K562 (cell line): ENCODE measurements around the gene SLC5A3. TPM values are rescaled to one million over a fixed set of nuclear protein-coding genes. Genes with fewer than 3 reads are reported as not detected.

Experiments
- ATAC-seq: fragments of 200-7000 bp; cut with Tn5 transposase; 3 replicates; pipeline ENCODE4 v1.9.1; 2020; ENCODE audit warnings: moderate library complexity
- BruUV-seq: library from RNA; stranded (reverse); fragments of 400-500 nt; replicated peaks from 2 replicates; lab custom pipeline; 2021; lab: Mats Ljungman, UMichigan
- CTCF ChIA-PET: fragments of 300-600 bp; formaldehyde crosslinking; extraction: SDS; loops from one replicate; lab custom pipeline; 2021; ENCODE audit warnings: low intra/inter-chr PET ratio; lab: Yijun Ruan, JAX
- POLR2A ChIA-PET: fragments of 300-600, 350-650 bp; sonication (Branson Sonifier 250); formaldehyde crosslinking; extraction: SDS; loops from one replicate; lab custom pipeline; 2021; ENCODE audit warnings: antibody characterized with exemption, inconsistent platforms; lab: Yijun Ruan, JAX
- DNase-seq, 4 experiments: peaks; one replicate each; pipeline versions ENCODE4 v3.0.0 to v3.0.0-alpha.2; 2011 to 2018; ENCODE audit warnings: low spot score in 3 of 4, mixed read lengths in 3 of 4; ENCODE audit errors: extremely low read depth in 1 of 4
- FAIRE-seq: peaks from 2 replicates; lab custom pipeline; 2011; peaks lifted over from hg19 to GRCh38; lab: Jason Lieb, UNC
- H2AFZ ChIP-seq: 2 replicates; pipeline ENCODE4 v1.6.0; 2011; ENCODE audit warnings: low read depth, low read length, control low read depth, inconsistent platforms
- H3K27ac ChIP-seq: fragments of 200-600 bp; 3 replicates; pipeline ENCODE4 v1.8.0; 2011; ENCODE audit warnings: low read depth, mild to moderate bottlenecking, control low read depth, inconsistent platforms, low read length, moderate library complexity, mixed read lengths; ENCODE audit errors: extremely low read depth
- H3K27me3 ChIP-seq, 2 experiments: fragments of 300-600 bp in 1 of 2; 2 replicates in 1 of 2; 3 replicates in 1 of 2; pipeline versions ENCODE4 v1.6.0 to v1.8.0; 2011; ENCODE audit warnings: inconsistent platforms in 2 of 2, low read length in 2 of 2, mild to moderate bottlenecking in 1 of 2, mixed read lengths in 1 of 2, moderate library complexity in 1 of 2; ENCODE audit not compliant: control insufficient read depth in 2 of 2, insufficient read depth in 2 of 2
- H3K36me3 ChIP-seq: fragments of 300-600 bp; 3 replicates; pipeline ENCODE4 v1.8.0; 2011; ENCODE audit warnings: mild to moderate bottlenecking, low read length, inconsistent platforms; ENCODE audit not compliant: control insufficient read depth, insufficient read depth
- H3K4me1 ChIP-seq, 2 experiments: fragments of 200-600 bp in 1 of 2; replicated peaks in 1 of 2; 2 replicates in 1 of 2; 3 replicates in 1 of 2; pipeline versions ENCODE4 v1.5.1 to v1.8.0; 2011; ENCODE audit warnings: inconsistent platforms in 2 of 2, low read length in 2 of 2, mild to moderate bottlenecking in 1 of 2, mixed read lengths in 1 of 2, moderate library complexity in 1 of 2; ENCODE audit not compliant: control insufficient read depth in 2 of 2, insufficient read depth in 2 of 2
- H3K4me2 ChIP-seq: 2 replicates; pipeline ENCODE4 v1.6.1; 2011; ENCODE audit warnings: low read length, control low read depth, inconsistent platforms, mixed read lengths; ENCODE audit not compliant: insufficient read depth
- H3K4me3 ChIP-seq: fragments of 200-600 bp; sonication (generic), shearing (Covaris generic); 2 replicates; pipeline ENCODE4 v1.5.1; 2016; ENCODE audit warnings: control low read depth, inconsistent platforms
- H3K79me2 ChIP-seq: fragments of 200-600 bp; 3 replicates; pipeline ENCODE4 v1.8.0; 2011; ENCODE audit warnings: low read length, inconsistent platforms; ENCODE audit not compliant: control insufficient read depth, insufficient read depth
- H3K9ac ChIP-seq, 2 experiments: 2 replicates each; pipeline versions ENCODE4 v1.6.0 to v1.6.1; 2011; ENCODE audit warnings: low read depth in 2 of 2, low read length in 2 of 2, control low read depth in 1 of 2, inconsistent platforms in 1 of 2, mild to moderate bottlenecking in 1 of 2, mixed read lengths in 1 of 2; ENCODE audit not compliant: insufficient read depth in 1 of 2
- H3K9me1 ChIP-seq: one replicate; pipeline ENCODE4 v1.6.0; 2011; ENCODE audit warnings: inconsistent platforms, mild to moderate bottlenecking, low read length, moderate library complexity; ENCODE audit not compliant: control insufficient read depth, insufficient read depth
- H3K9me3 ChIP-seq: replicated peaks from 2 replicates; pipeline ENCODE4 v1.5.1; 2011; ENCODE audit warnings: low read depth, low read length, inconsistent platforms; ENCODE audit not compliant: control insufficient read depth, insufficient read depth
- H4K20me1 ChIP-seq: replicated peaks from 2 replicates; pipeline ENCODE4 v1.6.1; 2011; ENCODE audit warnings: low read length, inconsistent platforms, mixed read lengths; ENCODE audit not compliant: control insufficient read depth, insufficient read depth
- CTCF ChIP-seq, 3 experiments: IDR thresholded peaks in 2 of 3; conservative IDR thresholded peaks in 1 of 3; 2 replicates each; pipeline ENCODE4 v1.5.1; 2011 to 2012; ENCODE audit warnings: low read length in 3 of 3, mild to moderate bottlenecking in 3 of 3, control low read depth in 2 of 3, improper control_type of control experiment in 1 of 3, inconsistent platforms in 1 of 3, low read depth in 1 of 3, mixed read lengths in 1 of 3, moderate library complexity in 1 of 3; ENCODE audit not compliant: insufficient read depth in 2 of 3
- E2F5 ChIP-seq: sonication (generic); formaldehyde crosslinking; IDR thresholded peaks from 2 replicates; pipeline ENCODE4 v1.8.0; 2022; ENCODE audit warnings: mild to moderate bottlenecking, missing genetic modification reagents
- MTA1 ChIP-seq: fragments of 450-650 bp; IDR thresholded peaks from 2 replicates; pipeline ENCODE4 v1.6.1; 2017; ENCODE audit warnings: borderline replicate concordance
- PPARD ChIP-seq: fragments of 250-450 bp; sonication (Bioruptor Pico); IDR thresholded peaks from 2 replicates; pipeline ENCODE4 v1.8.0; 2022; ENCODE audit warnings: inconsistent platforms, mild to moderate bottlenecking, moderate library complexity
- RAD21 ChIP-seq, 2 experiments: fragments of 250-450 bp in 1 of 2; fragments of 450-650 bp in 1 of 2; sonication (Bioruptor Pico) in 1 of 2; formaldehyde crosslinking in 1 of 2; IDR thresholded peaks in 1 of 2; conservative IDR thresholded peaks in 1 of 2; 2 replicates each; pipeline versions ENCODE4 v1.4.0 to v1.8.0; 2020 to 2022; ENCODE audit warnings: mild to moderate bottlenecking in 2 of 2, moderate library complexity in 1 of 2
- SAP30 ChIP-seq: fragments of 200-600 bp; sonication (generic); IDR thresholded peaks from 2 replicates; pipeline ENCODE4 v1.6.1; 2012; ENCODE audit warnings: borderline replicate concordance, low read depth, mild to moderate bottlenecking, moderate library complexity, low read length, control low read depth, inconsistent platforms; ENCODE audit not compliant: insufficient read depth, poor library complexity, severe bottlenecking
- TEAD4 ChIP-seq, 2 experiments: sonication (generic) in 1 of 2; formaldehyde crosslinking in 1 of 2; IDR thresholded peaks; 2 replicates each; pipeline versions ENCODE4 v1.6.1 to v1.8.0; 2012 to 2022; ENCODE audit warnings: borderline replicate concordance in 1 of 2, inconsistent platforms in 1 of 2, low read length in 1 of 2, mild to moderate bottlenecking in 1 of 2, missing genetic modification reagents in 1 of 2
- WGBS: fragments of 100-300 bp; shearing (Covaris generic); methylation state at CpG from one replicate; pipeline ENCODE4 v1.1.6; 2016; ENCODE audit warnings: low coverage, mixed read lengths; ENCODE audit not compliant: insufficient coverage; ENCODE audit errors: missing lambda C conversion rate; 5-methylcytosine and 5-hydroxymethylcytosine counted together
- in situ Hi-C: fragments of 300-500 bp; cut with MboI; formaldehyde crosslinking; loops from 4 replicates; pipeline ENCODE4 v1.15.0; 2018; ENCODE audit warnings: inconsistent platforms, mixed read lengths
- intact Hi-C: fragments of 100-400 bp; cut with micrococcal nuclease; formaldehyde crosslinking; loops from 2 replicates; pipeline ENCODE4 v1.14.2; 2022
- polyA plus RNA-seq, 8 experiments: library from polyadenylated mRNA; depleted of rRNA in 4 of 8; stranded (reverse) in 5 of 8; unstranded in 3 of 8; fragments of >200 nt; fragmentation: Nextera tagmentation in 2 of 8; fragmentation: Illumina TruSeq in 1 of 8; extraction: Ambion mirVana in 2 of 8; extraction: Trizol in 1 of 8; gene quantifications; 2 replicates each; pipeline versions ENCODE4 v1.2.1 to v1.2.3, GENCODE V29; 2011 to 2014; ENCODE audit warnings: inconsistent platforms in 1 of 8, missing spikeins in 1 of 8
- total RNA-seq, 7 experiments: library from RNA; depleted of rRNA in 6 of 7; stranded (reverse); fragments of >200 nt in 6 of 7; fragmentation: Illumina TruSeq in 2 of 7; extraction: Trizol in 2 of 7; gene quantifications; 2 replicates each; pipeline versions ENCODE4 v1.2.1 to v1.2.3, GENCODE V29; 2011 to 2021; ENCODE audit warnings: low replicate concordance in 1 of 7
- TF ChIP-seq, protein P1 (sequence below): sonication (generic); formaldehyde crosslinking; IDR thresholded peaks from 2 replicates; pipeline ENCODE4 v1.8.0; 2022; ENCODE audit warnings: mild to moderate bottlenecking, missing genetic modification reagents, borderline replicate concordance

Gene SLC5A3
- total and polyA plus RNA-seq, 9 of the 15 experiments (the other 6 are each of a cell fraction or from before 2014, with no cell fraction given) = 2.9 to 20.6 (median 9.0) TPM

GRCh38 chr21:34037009-34037795, 36.2 kb upstream of the SLC5A3 start (continued):
- TF ChIP-seq, protein P1, sequence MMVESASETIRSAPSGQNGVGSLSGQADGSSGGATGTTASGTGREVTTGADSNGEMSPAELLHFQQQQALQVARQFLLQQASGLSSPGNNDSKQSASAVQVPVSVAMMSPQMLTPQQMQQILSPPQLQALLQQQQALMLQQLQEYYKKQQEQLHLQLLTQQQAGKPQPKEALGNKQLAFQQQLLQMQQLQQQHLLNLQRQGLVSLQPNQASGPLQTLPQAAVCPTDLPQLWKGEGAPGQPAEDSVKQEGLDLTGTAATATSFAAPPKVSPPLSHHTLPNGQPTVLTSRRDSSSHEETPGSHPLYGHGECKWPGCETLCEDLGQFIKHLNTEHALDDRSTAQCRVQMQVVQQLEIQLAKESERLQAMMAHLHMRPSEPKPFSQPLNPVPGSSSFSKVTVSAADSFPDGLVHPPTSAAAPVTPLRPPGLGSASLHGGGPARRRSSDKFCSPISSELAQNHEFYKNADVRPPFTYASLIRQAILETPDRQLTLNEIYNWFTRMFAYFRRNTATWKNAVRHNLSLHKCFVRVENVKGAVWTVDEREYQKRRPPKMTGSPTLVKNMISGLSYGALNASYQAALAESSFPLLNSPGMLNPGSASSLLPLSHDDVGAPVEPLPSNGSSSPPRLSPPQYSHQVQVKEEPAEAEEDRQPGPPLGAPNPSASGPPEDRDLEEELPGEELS (CRISPR knock-in tag) = no peak

DNA sequence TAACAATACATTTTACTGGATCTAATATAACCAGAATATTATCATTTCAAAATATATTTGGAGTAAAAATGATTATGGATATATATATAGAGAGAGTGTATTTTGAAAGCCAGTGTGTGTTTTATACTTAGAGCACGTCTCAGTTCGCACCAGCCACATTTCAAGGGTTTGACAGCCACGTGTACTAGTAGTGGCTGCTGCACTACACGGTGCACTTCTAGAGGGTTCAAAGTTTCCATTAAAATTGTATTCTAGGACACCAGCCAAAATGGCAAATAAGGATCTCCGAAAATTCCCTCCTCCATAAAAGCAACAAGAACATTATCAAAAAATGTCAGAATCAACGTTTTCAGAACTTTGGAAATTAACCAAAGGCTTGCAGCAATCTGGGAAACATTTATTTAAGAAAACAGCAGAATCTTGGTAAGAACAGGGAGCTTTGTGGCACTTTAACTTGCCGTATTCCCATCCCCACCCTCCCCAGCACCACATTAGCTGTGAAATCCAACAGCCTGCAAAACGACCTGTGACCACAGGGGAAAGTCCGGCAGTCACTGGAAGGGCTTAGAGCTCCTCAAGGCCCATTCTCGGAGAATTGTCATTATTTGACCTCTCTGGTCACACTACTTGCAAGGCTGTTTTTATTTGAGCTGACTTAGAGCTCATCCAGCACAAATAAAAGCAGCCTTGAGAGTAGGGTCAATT, 33.5 kb upstream of the SLC5A3 start:
- H3K27ac ChIP-seq = no peak overlapping the region
- WGBS = 18% methylated on average over 10 of the region's 10 CpGs
- H3K9me1 ChIP-seq = no peaks in the 10 kb centered on the region
- no peaks in the 10 kb centered on the region for H4K20me1 ChIP-seq
- H2AFZ ChIP-seq = 0 out of 2 replicates have a peak overlapping the region, but pooled peaks have one; percentile 36
- no peaks in the 10 kb centered on the region; a peak in 2 of 5 replicates for H3K4me1 ChIP-seq
- no peaks in the 10 kb centered on the region for H3K36me3 ChIP-seq
- ChIA-PET POLR2A (interaction anchor here (0.9 to 1.5 kb wide), 5 partner anchors 8 to 16 kb away, joined by 3 to 7 read pairs (median 5); no protein-coding TSS in a partner anchor), CTCF (no interaction called here)
- no peak overlapping the region for H3K4me2 ChIP-seq
- H3K9me3 ChIP-seq = no peaks in the 10 kb centered on the region
- no peak overlapping the region for H3K9ac ChIP-seq
- in situ Hi-C loops = no loop called here
- H3K79me2 ChIP-seq = no peaks in the 10 kb centered on the region
- intact Hi-C loops = no loop called here
- ATAC-seq = peak; percentile 89
- FAIRE-seq = no peak
- DNase-seq = peak; percentile 35 to 41 (median 36)
- H3K27me3 ChIP-seq = peaks cover 8 to 21% of the 10 kb centered on the region in 2 experiments; a peak in 4 of 5 replicates
- no TSS peak for BruUV-seq
- TF ChIP-seq E2F5 (CRISPR knock-in tag) (no peak), PPARD (CRISPR knock-in tag) (no peak), MTA1 (no peak), SAP30 (no peak), CTCF (IDR thresholded peaks at IDR 0.05 in 2 of 3, conservative IDR thresholded peaks at IDR 0.05 in 1 of 3; ENCODE audit: insufficient read depth in 2 of 3, low read depth in 1 of 3, low read length in 3 of 3) (peak in 2 of 3 experiments; percentile 36 to 37; a peak in 4 of 6 replicates), RAD21 (CRISPR knock-in tag; conservative IDR thresholded peaks at IDR 0.05 in 1 of 2, IDR thresholded peaks at IDR 0.05 in 1 of 2) (peak; percentile 15 to 29; a peak in 3 of 4 replicates), TEAD4 (IDR thresholded peaks at IDR 0.05; ENCODE audit: low read length) (no peak), TEAD4 (CRISPR knock-in tag; IDR thresholded peaks at IDR 0.05; ENCODE audit: borderline replicate concordance) (no peak)
- no peak overlapping the region for H3K4me3 ChIP-seq
